K562 (cell line): ENCODE results near the gene ERGIC3. TPM values are rescaled to one million over a fixed set of nuclear protein-coding genes. Genes with fewer than 3 reads are reported as not detected.

Experiments used
- ATAC-seq: fragments of 200-7000 bp; cut with Tn5 transposase; 3 replicates; pipeline ENCODE4 v1.9.1; 2020; ENCODE audit warnings: moderate library complexity
- BruUV-seq: library from RNA; stranded (reverse); fragments of 400-500 nt; replicated peaks from 2 replicates; lab custom pipeline; 2021; lab: Mats Ljungman, UMichigan
- CTCF ChIA-PET: fragments of 300-600 bp; formaldehyde crosslinking; extraction: SDS; loops from one replicate; lab custom pipeline; 2021; ENCODE audit warnings: low intra/inter-chr PET ratio; lab: Yijun Ruan, JAX
- POLR2A ChIA-PET: fragments of 300-600, 350-650 bp; sonication (Branson Sonifier 250); formaldehyde crosslinking; extraction: SDS; loops from one replicate; lab custom pipeline; 2021; ENCODE audit warnings: antibody characterized with exemption, inconsistent platforms; lab: Yijun Ruan, JAX
- DNase-seq, 4 experiments: peaks; one replicate each; pipeline versions ENCODE4 v3.0.0 to v3.0.0-alpha.2; 2011 to 2018; ENCODE audit warnings: low spot score in 3 of 4, mixed read lengths in 3 of 4; ENCODE audit errors: extremely low read depth in 1 of 4
- FAIRE-seq: peaks from 2 replicates; lab custom pipeline; 2011; peaks lifted over from hg19 to GRCh38; lab: Jason Lieb, UNC
- H2AFZ ChIP-seq: 2 replicates; pipeline ENCODE4 v1.6.0; 2011; ENCODE audit warnings: low read depth, low read length, control low read depth, inconsistent platforms
- H3K27ac ChIP-seq: fragments of 200-600 bp; 3 replicates; pipeline ENCODE4 v1.8.0; 2011; ENCODE audit warnings: low read depth, mild to moderate bottlenecking, control low read depth, inconsistent platforms, low read length, moderate library complexity, mixed read lengths; ENCODE audit errors: extremely low read depth
- H3K27me3 ChIP-seq, 2 experiments: fragments of 300-600 bp in 1 of 2; 2 replicates in 1 of 2; 3 replicates in 1 of 2; pipeline versions ENCODE4 v1.6.0 to v1.8.0; 2011; ENCODE audit warnings: inconsistent platforms in 2 of 2, low read length in 2 of 2, mild to moderate bottlenecking in 1 of 2, mixed read lengths in 1 of 2, moderate library complexity in 1 of 2; ENCODE audit not compliant: control insufficient read depth in 2 of 2, insufficient read depth in 2 of 2
- H3K36me3 ChIP-seq: fragments of 300-600 bp; 3 replicates; pipeline ENCODE4 v1.8.0; 2011; ENCODE audit warnings: mild to moderate bottlenecking, low read length, inconsistent platforms; ENCODE audit not compliant: control insufficient read depth, insufficient read depth
- H3K4me1 ChIP-seq, 2 experiments: fragments of 200-600 bp in 1 of 2; replicated peaks in 1 of 2; 2 replicates in 1 of 2; 3 replicates in 1 of 2; pipeline versions ENCODE4 v1.5.1 to v1.8.0; 2011; ENCODE audit warnings: inconsistent platforms in 2 of 2, low read length in 2 of 2, mild to moderate bottlenecking in 1 of 2, mixed read lengths in 1 of 2, moderate library complexity in 1 of 2; ENCODE audit not compliant: control insufficient read depth in 2 of 2, insufficient read depth in 2 of 2
- H3K4me2 ChIP-seq: 2 replicates; pipeline ENCODE4 v1.6.1; 2011; ENCODE audit warnings: low read length, control low read depth, inconsistent platforms, mixed read lengths; ENCODE audit not compliant: insufficient read depth
- H3K4me3 ChIP-seq: fragments of 200-600 bp; sonication (generic), shearing (Covaris generic); 2 replicates; pipeline ENCODE4 v1.5.1; 2016; ENCODE audit warnings: control low read depth, inconsistent platforms
- H3K79me2 ChIP-seq: fragments of 200-600 bp; 3 replicates; pipeline ENCODE4 v1.8.0; 2011; ENCODE audit warnings: low read length, inconsistent platforms; ENCODE audit not compliant: control insufficient read depth, insufficient read depth
- H3K9ac ChIP-seq, 2 experiments: 2 replicates each; pipeline versions ENCODE4 v1.6.0 to v1.6.1; 2011; ENCODE audit warnings: low read depth in 2 of 2, low read length in 2 of 2, control low read depth in 1 of 2, inconsistent platforms in 1 of 2, mild to moderate bottlenecking in 1 of 2, mixed read lengths in 1 of 2; ENCODE audit not compliant: insufficient read depth in 1 of 2
- H3K9me1 ChIP-seq: one replicate; pipeline ENCODE4 v1.6.0; 2011; ENCODE audit warnings: inconsistent platforms, mild to moderate bottlenecking, low read length, moderate library complexity; ENCODE audit not compliant: control insufficient read depth, insufficient read depth
- H3K9me3 ChIP-seq: replicated peaks from 2 replicates; pipeline ENCODE4 v1.5.1; 2011; ENCODE audit warnings: low read depth, low read length, inconsistent platforms; ENCODE audit not compliant: control insufficient read depth, insufficient read depth
- H4K20me1 ChIP-seq: replicated peaks from 2 replicates; pipeline ENCODE4 v1.6.1; 2011; ENCODE audit warnings: low read length, inconsistent platforms, mixed read lengths; ENCODE audit not compliant: control insufficient read depth, insufficient read depth
- BRF1 ChIP-seq: IDR thresholded peaks from 3 replicates; pipeline ENCODE4 v1.6.1; 2011; ENCODE audit warnings: borderline replicate concordance, mild to moderate bottlenecking; ENCODE audit not compliant: insufficient read length; ENCODE audit errors: extremely low read depth
- BRF2 ChIP-seq: IDR thresholded peaks from 3 replicates; pipeline ENCODE4 v1.6.1; 2011; ENCODE audit warnings: borderline replicate concordance, mild to moderate bottlenecking; ENCODE audit not compliant: insufficient read length, insufficient read depth
- CTCFL ChIP-seq: IDR thresholded peaks from 2 replicates; pipeline ENCODE4 v1.6.1; 2011; ENCODE audit warnings: borderline replicate concordance, low read depth, mild to moderate bottlenecking, moderate library complexity, low read length; ENCODE audit not compliant: insufficient read depth, poor library complexity, severe bottlenecking
- GTF2A2 ChIP-seq: IDR thresholded peaks from 2 replicates; pipeline ENCODE4 v1.6.1; 2016; ENCODE audit warnings: mild to moderate bottlenecking, missing genetic modification characterization, missing compliant biosample characterization
- LEF1 ChIP-seq: fragments of 450-650 bp; IDR thresholded peaks from 2 replicates; pipeline ENCODE4 v1.6.1; 2016; ENCODE audit warnings: mild to moderate bottlenecking
- POLR2AphosphoS5 ChIP-seq: IDR thresholded peaks from 2 replicates; pipeline ENCODE4 v1.6.1; 2011; ENCODE audit warnings: mild to moderate bottlenecking, low read depth, low read length, moderate library complexity; ENCODE audit not compliant: control insufficient read depth, insufficient read depth
- POLR2G ChIP-seq: fragments of 200-400 bp; formaldehyde crosslinking; IDR thresholded peaks from 2 replicates; pipeline ENCODE4 v1.6.1; 2017; ENCODE audit warnings: low read depth, mild to moderate bottlenecking, antibody characterized with exemption, low read length, moderate library complexity
- RAD21 ChIP-seq, 2 experiments: fragments of 250-450 bp in 1 of 2; fragments of 450-650 bp in 1 of 2; sonication (Bioruptor Pico) in 1 of 2; formaldehyde crosslinking in 1 of 2; IDR thresholded peaks in 1 of 2; conservative IDR thresholded peaks in 1 of 2; 2 replicates each; pipeline versions ENCODE4 v1.4.0 to v1.8.0; 2020 to 2022; ENCODE audit warnings: mild to moderate bottlenecking in 2 of 2, moderate library complexity in 1 of 2
- YY1 ChIP-seq, 3 experiments: IDR thresholded peaks; 2 replicates each; pipeline ENCODE4 v1.6.1; 2011; ENCODE audit warnings: low read length in 2 of 3, mild to moderate bottlenecking in 2 of 3, moderate library complexity in 2 of 3, borderline replicate concordance in 1 of 3, control low read depth in 1 of 3, low read depth in 1 of 3; ENCODE audit not compliant: insufficient read depth in 3 of 3, insufficient replicate concordance in 2 of 3, control insufficient read depth in 1 of 3, insufficient read length in 1 of 3; ENCODE audit errors: extremely low read depth in 1 of 3
- ZBTB11 ChIP-seq, 3 experiments: fragments of 200-800 bp in 1 of 3; fragments of 250-450 bp in 1 of 3; fragments of 450-650 bp in 1 of 3; sonication (Bioruptor Pico) in 1 of 3; sonication (Bioruptor generic) in 1 of 3; formaldehyde crosslinking in 1 of 3; IDR thresholded peaks; 2 replicates each; pipeline versions ENCODE4 v1.6.1 to v1.8.0; 2016 to 2022; ENCODE audit warnings: mild to moderate bottlenecking in 2 of 3, missing genetic modification characterization in 2 of 3, missing compliant biosample characterization in 1 of 3, moderate library complexity in 1 of 3
- ZNF282 ChIP-seq: sonication (generic); formaldehyde crosslinking; IDR thresholded peaks from 2 replicates; pipeline ENCODE4 v1.8.1; 2023; ENCODE audit warnings: missing genetic modification reagents
- ZNF551 ChIP-seq: fragments of 250-450 bp; sonication (Bioruptor Pico); IDR thresholded peaks from 2 replicates; pipeline ENCODE4 v1.5.0; 2021; ENCODE audit warnings: mild to moderate bottlenecking, moderate library complexity
- ZNF76 ChIP-seq: fragments of 250-450 bp; sonication (Bioruptor Pico); IDR thresholded peaks from 2 replicates; pipeline ENCODE4 v1.4.0; 2020; ENCODE audit warnings: mild to moderate bottlenecking, moderate library complexity, borderline replicate concordance
- WGBS: fragments of 100-300 bp; shearing (Covaris generic); methylation state at CpG from one replicate; pipeline ENCODE4 v1.1.6; 2016; ENCODE audit warnings: low coverage, mixed read lengths; ENCODE audit not compliant: insufficient coverage; ENCODE audit errors: missing lambda C conversion rate; 5-methylcytosine and 5-hydroxymethylcytosine counted together
- in situ Hi-C: fragments of 300-500 bp; cut with MboI; formaldehyde crosslinking; loops from 4 replicates; pipeline ENCODE4 v1.15.0; 2018; ENCODE audit warnings: inconsistent platforms, mixed read lengths
- intact Hi-C: fragments of 100-400 bp; cut with micrococcal nuclease; formaldehyde crosslinking; loops from 2 replicates; pipeline ENCODE4 v1.14.2; 2022
- polyA plus RNA-seq, 8 experiments: library from polyadenylated mRNA; depleted of rRNA in 4 of 8; stranded (reverse) in 5 of 8; unstranded in 3 of 8; fragments of >200 nt; fragmentation: Nextera tagmentation in 2 of 8; fragmentation: Illumina TruSeq in 1 of 8; extraction: Ambion mirVana in 2 of 8; extraction: Trizol in 1 of 8; gene quantifications; 2 replicates each; pipeline versions ENCODE4 v1.2.1 to v1.2.3, GENCODE V29; 2011 to 2014; ENCODE audit warnings: inconsistent platforms in 1 of 8, missing spikeins in 1 of 8
- total RNA-seq, 7 experiments: library from RNA; depleted of rRNA in 6 of 7; stranded (reverse); fragments of >200 nt in 6 of 7; fragmentation: Illumina TruSeq in 2 of 7; extraction: Trizol in 2 of 7; gene quantifications; 2 replicates each; pipeline versions ENCODE4 v1.2.1 to v1.2.3, GENCODE V29; 2011 to 2021; ENCODE audit warnings: low replicate concordance in 1 of 7

ERGIC3 gene
- total and polyA plus RNA-seq, 9 of the 15 experiments (the other 6 are each of a cell fraction or from before 2014, with no cell fraction given), result 121 to 278 (median 184) TPM

- no TSS peak for BruUV-seq
- no peak overlapping the region for H3K4me2 ChIP-seq
- peak; percentile 61 for FAIRE-seq
- no peak overlapping the region for H2AFZ ChIP-seq
- intact Hi-C loops (no loop called here), in situ Hi-C loops (no loop called here)
- no peaks in the 10 kb centered on the region for H3K36me3 ChIP-seq
- H3K79me2 ChIP-seq, result no peaks in the 10 kb centered on the region
- H3K9me3 ChIP-seq, result no peaks in the 10 kb centered on the region
- ATAC-seq, result peak; percentile 90
- POLR2A ChIA-PET, result interaction anchor here (1.0 kb wide), 1 partner anchor 10 kb away, joined by 3 read pairs; no protein-coding TSS in a partner anchor
- CTCF ChIA-PET, result interaction anchor here (0.6 kb wide), 1 partner anchor 144 kb away, joined by 7 read pairs; no protein-coding TSS in a partner anchor
- H4K20me1 ChIP-seq, result no peaks in the 10 kb centered on the region
- no peak overlapping the region for H3K9ac ChIP-seq
- H3K27ac ChIP-seq, result no peak overlapping the region
- H3K27me3 ChIP-seq, result peaks cover 2 to 12% of the 10 kb centered on the region in 2 experiments; a peak in 4 of 5 replicates
- peak; percentile 25 to 47 (median 36) for DNase-seq
- WGBS, result 0% methylated on average over 2 of the region's 2 CpGs
- peaks cover 0 to 3% of the 10 kb centered on the region in 2 experiments; a peak in 1 of 5 replicates for H3K4me1 ChIP-seq
- no peaks in the 10 kb centered on the region for H3K9me1 ChIP-seq
- H3K4me3 ChIP-seq, result no peak overlapping the region
- TF ChIP-seq ZNF76 (CRISPR knock-in tag), result no peak
- TF ChIP-seq ZBTB11 (CRISPR knock-in tag; IDR thresholded peaks at IDR 0.05), result no peak
- TF ChIP-seq BRF1, result no peak
- peak in 1 of 2 experiments; percentile 17; a peak in 1 of 4 replicates for TF ChIP-seq RAD21 (CRISPR knock-in tag; conservative IDR thresholded peaks at IDR 0.05 in 1 of 2, IDR thresholded peaks at IDR 0.05 in 1 of 2)
- no peak for TF ChIP-seq POLR2G
- peak; percentile 80 for TF ChIP-seq CTCFL
- no peak for TF ChIP-seq BRF2
- no peak for TF ChIP-seq ZNF282 (CRISPR knock-in tag)
- TF ChIP-seq POLR2AphosphoS5, result no peak
- no peak for TF ChIP-seq LEF1
- no peak for TF ChIP-seq ZNF551 (CRISPR knock-in tag)
- TF ChIP-seq YY1 (IDR thresholded peaks at IDR 0.05; ENCODE audit: borderline replicate concordance in 1 of 3, control insufficient read depth in 1 of 3, extremely low read depth in 1 of 3, insufficient read depth in 3 of 3, insufficient read length in 1 of 3, insufficient replicate concordance in 2 of 3, low read depth in 1 of 3, low read length in 2 of 3), result peak in 1 of 3 experiments; percentile 15
- no peak for TF ChIP-seq GTF2A2
These were observed 26.8 kb downstream of the ERGIC3 start for GRCh38 chr20:35568645-35569044.
